Natural killer cell (primary cell): ENCODE results near the gene ST3GAL3. TPM values are rescaled to one million over a fixed set of nuclear protein-coding genes. Genes with fewer than 3 reads are reported as not detected.

Experiments used
- ATAC-seq, 3 donors: fragments of 150-1000 bp in 2 of 3; fragments of 200-7000 bp in 1 of 3; cut with Tn5 transposase; 1 replicate in 1 of 3; 2 replicates in 2 of 3; pipeline ENCODE4 v1.10.0; 2021; ENCODE audit warnings: mild to moderate bottlenecking in 2 of 3, moderate library complexity in 2 of 3
- DNase-seq, 2 donors: peaks; one replicate each; pipeline versions ENCODE4 v3.0.0 to v3.0.0-alpha.2; 2013 to 2021; ENCODE audit warnings: mixed read lengths in 1 of 2
- H3K27ac ChIP-seq: one replicate; pipeline ENCODE4 v1.5.1; 2013; ENCODE audit warnings: mild to moderate bottlenecking, low read length
- H3K27me3 ChIP-seq: one replicate; pipeline ENCODE4 v1.6.1; 2013; ENCODE audit warnings: low read length; ENCODE audit not compliant: control insufficient read depth, insufficient read depth
- H3K36me3 ChIP-seq: one replicate; pipeline ENCODE4 v1.6.1; 2013; ENCODE audit warnings: low read length; ENCODE audit not compliant: control insufficient read depth, insufficient read depth
- H3K4me1 ChIP-seq: one replicate; pipeline ENCODE4 v1.6.1; 2013; ENCODE audit warnings: low read length; ENCODE audit not compliant: control insufficient read depth, insufficient read depth
- H3K4me3 ChIP-seq: one replicate; pipeline ENCODE4 v1.5.1; 2013; ENCODE audit warnings: low read length
- H3K9me3 ChIP-seq: one replicate; pipeline ENCODE4 v1.6.1; 2013; ENCODE audit warnings: low read length; ENCODE audit not compliant: control insufficient read depth, insufficient read depth
- H3K27ac Mint-ChIP-seq, 2 donors: one replicate each; pipeline ENCODE4 v1.8.0; 2022; ENCODE audit warnings: mild to moderate bottlenecking in 2 of 2, mixed read lengths in 2 of 2, moderate library complexity in 1 of 2
- H3K27me3 Mint-ChIP-seq, 2 donors: one replicate each; pipeline ENCODE4 v1.8.0; 2022; ENCODE audit warnings: low read depth in 2 of 2, mixed read lengths in 2 of 2
- H3K36me3 Mint-ChIP-seq: one replicate; pipeline ENCODE4 v1.8.0; 2022; ENCODE audit warnings: mixed read lengths
- H3K4me1 Mint-ChIP-seq, 2 donors: one replicate each; pipeline ENCODE4 v1.8.0; 2022; ENCODE audit warnings: mixed read lengths in 2 of 2
- H3K4me3 Mint-ChIP-seq: one replicate; pipeline ENCODE4 v1.8.0; 2022; ENCODE audit warnings: mild to moderate bottlenecking, moderate library complexity, mixed read lengths
- H3K9me3 Mint-ChIP-seq, 2 donors: one replicate each; pipeline ENCODE4 v1.8.0; 2022; ENCODE audit warnings: mixed read lengths in 2 of 2
- CTCF ChIP-seq: fragments of 200-600 bp; IDR thresholded peaks from one replicate; pipeline ENCODE4 v1.8.0; 2022; ENCODE audit warnings: antibody characterized with exemption
- WGBS: methylation state at CpG from one replicate; pipeline ENCODE4 v1.1.7; 2013; ENCODE audit warnings: missing lambda C conversion rate; ENCODE audit not compliant: insufficient coverage; 5-methylcytosine and 5-hydroxymethylcytosine counted together
- intact Hi-C: fragments of 100-400 bp; cut with micrococcal nuclease; formaldehyde crosslinking; loops from one replicate; pipeline ENCODE4 v1.14.2; 2022
- total RNA-seq, 4 donors: library from RNA; stranded (reverse); fragments of 120-200 nt in 1 of 4; gene quantifications; one replicate each; pipeline versions ENCODE4 v1.2.3 to v1.2.4, GENCODE V29; 2013 to 2022

Gene ST3GAL3
- total RNA-seq, 3 donors from 2014 or later (not counting 1 experiment from before 2014, with no cell fraction given), result 22.2 to 27.3 (median 22.3) TPM

GRCh38 chr1:43753422-43753821 is 46.1 kb downstream of the ST3GAL3 start:
- no peaks in the 10 kb centered on the region for H3K27me3 ChIP-seq
- Mint-ChIP-seq H3K36me3 (no peaks in the 10 kb centered on the region), H3K27me3 (no peaks in the 10 kb centered on the region), H3K4me3 (no peak overlapping the region), H3K27ac (no peak overlapping the region), H3K4me1 (no peaks in the 10 kb centered on the region), H3K9me3 (no peaks in the 10 kb centered on the region)
- no peak for TF ChIP-seq CTCF
- H3K9me3 ChIP-seq, result no peaks in the 10 kb centered on the region
- WGBS, result 69% methylated on average over 1 of the region's 1 CpG
- H3K36me3 ChIP-seq, result no peaks in the 10 kb centered on the region
- DNase-seq, result no peak
- H3K4me3 ChIP-seq, result no peak overlapping the region
- intact Hi-C loops, result no loop called here
- ATAC-seq, result no peak
- no peak overlapping the region for H3K27ac ChIP-seq
- H3K4me1 ChIP-seq, result no peaks in the 10 kb centered on the region

- no peaks in the 10 kb centered on the region for H3K9me3 Mint-ChIP-seq
- Histone ChIP-seq H3K4me1 (no peaks in the 10 kb centered on the region), H3K27me3 (no peaks in the 10 kb centered on the region), H3K9me3 (no peaks in the 10 kb centered on the region), H3K27ac (no peak overlapping the region), H3K4me3 (no peak overlapping the region), H3K36me3 (no peaks in the 10 kb centered on the region)
- intact Hi-C loops, result no loop called here
- no peak overlapping the region for H3K4me3 Mint-ChIP-seq
- TF ChIP-seq CTCF, result no peak
- H3K27me3 Mint-ChIP-seq, result no peaks in the 10 kb centered on the region
- ATAC-seq (no peak), DNase-seq (no peak)
- H3K36me3 Mint-ChIP-seq, result no peaks in the 10 kb centered on the region
- H3K27ac Mint-ChIP-seq, result no peak overlapping the region
- H3K4me1 Mint-ChIP-seq, result no peaks in the 10 kb centered on the region
These were observed 47.6 kb downstream of the ST3GAL3 start for GRCh38 chr1:43754892-43755291.

- DNase-seq (no peak), ATAC-seq (no peak)
- Histone ChIP-seq H3K9me3 (no peaks in the 10 kb centered on the region), H3K4me3 (no peak overlapping the region), H3K27me3 (no peaks in the 10 kb centered on the region), H3K4me1 (no peaks in the 10 kb centered on the region), H3K36me3 (no peaks in the 10 kb centered on the region), H3K27ac (no peak overlapping the region)
- no peaks in the 10 kb centered on the region for H3K27me3 Mint-ChIP-seq
- no peaks in the 10 kb centered on the region for H3K36me3 Mint-ChIP-seq
- H3K27ac Mint-ChIP-seq, result no peak overlapping the region
- H3K4me3 Mint-ChIP-seq, result no peak overlapping the region
- WGBS, result 100% methylated on average over 1 of the region's 2 CpGs
- no peaks in the 10 kb centered on the region for H3K4me1 Mint-ChIP-seq
- no peaks in the 10 kb centered on the region for H3K9me3 Mint-ChIP-seq
- intact Hi-C loops, result no loop called here
- no peak for TF ChIP-seq CTCF
These were observed 50.2 kb downstream of the ST3GAL3 start for GRCh38 chr1:43757343-43758053.

- peaks cover 5 to 6% of the 10 kb centered on the region in 2 donors for H3K4me1 Mint-ChIP-seq
- Histone ChIP-seq H3K4me1 (no peaks in the 10 kb centered on the region), H3K4me3 (no peak overlapping the region), H3K9me3 (no peaks in the 10 kb centered on the region), H3K27ac (no peak overlapping the region), H3K27me3 (no peaks in the 10 kb centered on the region), H3K36me3 (no peaks in the 10 kb centered on the region)
- WGBS, result 97% methylated on average over 3 of the region's 3 CpGs
- H3K4me3 Mint-ChIP-seq, result no peak overlapping the region
- no peak overlapping the region for H3K27ac Mint-ChIP-seq
- ATAC-seq, result no peak
- TF ChIP-seq CTCF, result no peak
- H3K36me3 Mint-ChIP-seq, result no peaks in the 10 kb centered on the region
- H3K9me3 Mint-ChIP-seq, result no peaks in the 10 kb centered on the region
- intact Hi-C loops, result no loop called here
- no peaks in the 10 kb centered on the region for H3K27me3 Mint-ChIP-seq
- DNase-seq, result no peak
These were observed 53.5 kb downstream of the ST3GAL3 start for GRCh38 chr1:43760745-43761317.
